Frontal cortex (tissue), 4 donors: ENCODE data around the gene ZDHHC22. TPM values are rescaled to one million over a fixed set of nuclear protein-coding genes. Genes with fewer than 3 reads are reported as not detected.

Source experiments
- DNase-seq, 2 donors: peaks; one replicate each; pipeline ENCODE4 v3.0.0; 2012; ENCODE audit warnings: low spot score in 2 of 2
- FAIRE-seq: peaks from 2 replicates; lab custom pipeline; 2012; peaks lifted over from hg19 to GRCh38; lab: Jason Lieb, UNC
- total RNA-seq: library from RNA; depleted of rRNA; stranded (reverse); fragments of >200 nt; gene quantifications from one replicate; pipeline ENCODE4 v1.2.3, GENCODE V29; 2014
- donor health status: control.
- donor health status: control.
- donor health status: control.

Gene ZDHHC22
- total RNA-seq, 1 donor from 2014 or later, result 5.7 TPM

DNA sequence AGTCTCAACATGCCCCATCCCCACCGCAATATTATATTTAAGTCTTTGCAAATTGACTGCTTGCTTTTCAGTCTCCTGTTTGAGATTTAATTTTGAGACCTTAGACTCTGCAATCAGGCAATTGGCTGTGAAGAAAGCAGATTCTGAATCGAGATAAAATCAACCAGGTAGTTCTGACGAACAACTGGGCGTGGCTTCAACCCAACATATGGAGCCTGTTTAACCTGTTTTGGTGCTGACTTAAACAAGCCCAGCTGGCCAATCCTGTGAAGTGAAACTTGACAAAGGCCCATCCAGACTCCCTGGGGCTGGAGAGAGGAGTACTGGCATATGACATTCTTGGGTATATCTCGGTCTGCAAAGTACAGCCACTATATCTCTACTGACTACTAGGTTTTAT, 53.4 kb downstream of the ZDHHC22 start:
- FAIRE-seq (no peak), DNase-seq (no peak)

DNA sequence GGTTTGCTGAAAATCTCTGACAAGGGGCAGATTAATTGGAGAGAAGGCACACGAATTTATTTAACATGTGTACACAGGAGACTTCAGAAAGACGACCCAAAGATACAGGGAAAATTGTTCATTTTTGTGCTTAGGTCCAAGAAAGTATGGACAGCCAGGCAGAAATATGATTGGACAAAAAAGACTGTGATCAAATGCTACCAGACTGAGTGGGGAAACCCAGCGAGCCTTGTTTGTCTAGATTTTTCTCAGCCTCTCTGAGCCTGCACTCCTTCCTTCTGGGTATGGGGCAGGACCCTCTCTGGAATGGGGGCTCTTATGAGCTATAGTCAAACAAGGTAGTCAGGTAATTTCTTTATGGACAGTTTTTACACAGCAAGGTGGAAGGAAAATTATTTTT, 54.0 kb downstream of the ZDHHC22 start:
- FAIRE-seq, result no peak

DNA sequence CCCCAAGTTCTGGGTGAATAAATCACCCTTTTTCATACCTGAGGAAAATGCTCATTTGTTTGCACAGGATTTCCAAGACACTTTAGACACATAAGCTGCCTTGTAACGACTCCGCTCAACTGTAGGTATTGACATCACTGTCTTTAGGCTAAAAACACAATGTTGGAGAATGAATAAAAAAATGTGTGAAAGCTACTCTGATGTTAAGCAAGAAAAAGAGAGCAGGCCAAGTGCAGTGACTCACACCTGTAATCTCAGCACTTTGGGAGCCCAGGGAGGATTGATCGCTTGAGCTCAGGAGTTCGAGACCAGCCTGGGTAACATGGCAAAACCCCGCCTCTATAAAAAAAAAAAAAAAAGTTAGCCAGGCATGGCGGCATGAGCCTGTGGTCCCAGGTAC, 54.6 kb downstream of the ZDHHC22 start:
- no peak for FAIRE-seq

More for the DNA sequence above, 54.0 kb downstream of the ZDHHC22 start:
- DNase-seq, result no peak

DNA sequence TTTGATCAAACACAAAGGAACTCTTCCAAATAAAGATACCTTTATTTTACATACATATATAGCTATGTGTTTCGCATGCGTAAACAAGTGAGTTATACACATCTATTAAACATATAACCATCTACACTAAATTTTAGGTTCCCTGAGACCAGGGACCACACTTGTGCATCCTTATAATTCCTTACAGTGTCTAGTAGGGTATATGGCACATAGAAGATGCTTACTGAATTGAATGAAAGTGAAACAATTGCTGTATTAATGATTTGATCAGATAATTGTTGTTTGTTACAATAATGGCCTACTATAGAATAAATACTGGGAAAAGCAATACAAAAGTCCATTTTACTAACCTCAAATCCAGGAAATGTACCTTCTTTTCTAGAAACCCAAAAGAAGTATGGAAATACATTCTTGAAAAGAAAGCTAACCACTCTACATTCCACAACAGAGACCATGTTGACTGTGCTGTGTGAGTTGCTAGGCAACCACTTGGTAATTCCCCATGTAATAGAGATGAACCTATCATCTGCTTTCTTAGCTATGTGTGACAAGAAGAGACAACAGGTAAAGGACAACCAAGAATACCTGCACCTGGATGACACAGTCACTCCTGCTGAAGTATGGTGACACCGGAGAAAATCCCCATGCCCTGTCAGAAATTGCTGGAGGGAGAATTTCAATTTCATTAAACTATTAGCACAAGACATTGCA, 55.4 kb downstream of the ZDHHC22 start:
- DNase-seq (no peak), FAIRE-seq (no peak)

More for the DNA sequence above, 54.6 kb downstream of the ZDHHC22 start:
- no peak for DNase-seq

DNA sequence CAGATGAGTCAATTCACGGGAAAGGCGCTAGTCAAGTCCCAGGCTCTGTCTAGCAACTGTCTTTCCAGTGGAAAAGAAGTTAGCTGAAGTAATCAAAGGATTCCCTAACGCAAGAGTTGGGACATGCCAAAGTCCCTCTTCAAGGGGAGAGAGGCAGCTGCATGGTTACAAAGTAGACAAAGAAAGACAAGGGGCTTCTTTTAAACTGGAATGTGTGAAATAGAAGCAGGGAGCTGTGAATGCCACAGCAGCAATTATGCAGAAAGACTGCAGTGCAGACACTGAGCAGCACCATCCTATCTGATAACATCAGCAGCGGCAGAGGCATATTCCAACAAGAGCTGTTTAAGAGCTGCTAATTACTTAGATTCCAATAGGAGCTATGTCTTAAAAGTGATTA, 56.1 kb downstream of the ZDHHC22 start:
- FAIRE-seq (no peak), DNase-seq (no peak)

DNA sequence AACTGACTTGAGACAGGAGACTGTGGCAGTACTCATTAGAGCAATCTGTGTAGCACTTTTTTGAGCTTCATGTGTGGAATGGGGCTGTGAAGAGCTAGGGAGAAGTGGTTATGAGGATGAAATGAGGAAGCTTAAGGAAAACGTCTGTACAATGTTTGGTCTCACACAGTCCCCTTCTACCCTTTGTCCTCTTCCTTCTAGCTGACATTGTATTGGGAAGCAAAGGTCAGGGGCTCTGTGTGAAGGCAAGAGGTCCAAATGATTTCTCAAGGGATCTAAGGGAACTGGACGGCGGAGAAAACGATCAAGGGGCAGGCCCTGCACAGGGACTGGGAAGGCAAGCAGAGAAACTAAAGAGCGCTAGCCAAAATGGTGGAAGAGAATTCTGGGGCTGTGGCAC, 56.6 kb downstream of the ZDHHC22 start:
- DNase-seq (no peak), FAIRE-seq (no peak)

DNA sequence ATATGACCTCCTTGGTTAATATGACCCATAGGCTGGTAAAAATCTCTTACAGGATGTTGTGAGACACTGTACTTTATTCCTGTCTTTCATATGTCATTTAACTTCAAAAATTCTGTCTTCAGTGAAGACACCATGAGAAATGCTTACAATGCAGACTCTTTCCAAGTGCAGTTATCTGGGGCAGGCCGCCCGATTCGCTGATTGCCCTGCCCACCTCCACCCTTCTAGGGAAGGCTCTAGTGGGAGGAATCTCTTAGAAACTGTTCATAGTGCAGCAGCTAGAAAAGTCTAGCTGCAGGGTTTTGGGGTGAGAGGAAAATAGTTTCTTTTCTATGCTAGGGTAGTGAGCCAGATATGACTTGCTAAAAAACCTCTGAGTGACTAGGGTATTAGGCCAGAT, 58.5 kb downstream of the ZDHHC22 start:
- no peak for FAIRE-seq
- no peak for DNase-seq

DNA sequence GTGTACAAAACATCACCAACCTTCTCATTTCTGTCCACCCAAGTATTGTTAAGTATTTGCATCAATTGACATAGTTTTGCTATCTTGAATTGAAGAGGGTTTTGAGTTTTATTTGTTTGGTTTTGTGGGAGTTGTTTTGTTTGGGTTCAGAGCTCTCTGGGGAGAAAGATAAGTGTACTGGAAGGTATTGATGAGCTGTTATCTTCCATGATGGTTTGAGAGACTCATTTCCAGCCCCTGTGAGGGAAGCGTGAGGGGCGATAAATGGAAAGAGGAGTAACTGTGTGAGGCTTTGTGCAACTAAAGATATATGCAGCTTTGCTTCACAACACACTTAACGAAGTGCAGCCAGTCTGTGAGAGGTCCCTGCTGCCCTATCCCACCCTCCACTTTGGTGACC, 59.2 kb downstream of the ZDHHC22 start:
- FAIRE-seq, result no peak
- no peak for DNase-seq

Other genes starting within 250 kb of the ZDHHC22 start
- gene IRF2BPL, start 113.1 kb downstream of the ZDHHC22 start, total RNA-seq, result 68.9 TPM
- gene CIPC, start 43.5 kb downstream of the ZDHHC22 start, total RNA-seq, result 44.8 TPM
- 8.6 TPM for gene TMEM63C, start 40.0 kb upstream of the ZDHHC22 start, total RNA-seq
- 4.9 TPM for gene NGB, start 129.4 kb upstream of the ZDHHC22 start, total RNA-seq
- gene POMT2, start 179.1 kb upstream of the ZDHHC22 start, total RNA-seq, result 14.3 TPM
- 3.3 TPM for gene GSTZ1, start 179.2 kb upstream of the ZDHHC22 start, total RNA-seq
- 25.3 TPM for gene TMED8, start 235.3 kb upstream of the ZDHHC22 start, total RNA-seq
- gene SAMD15, start 235.6 kb upstream of the ZDHHC22 start, total RNA-seq, result 12.6 TPM